Measurements from ENCODE around the gene ROS1.
"Not testable (repeated sequence)": the region's sequence is repeated elsewhere in the genome, so short reads cannot be mapped to it uniquely, and the experiment has no call there.

ROS1 gene

DNA sequence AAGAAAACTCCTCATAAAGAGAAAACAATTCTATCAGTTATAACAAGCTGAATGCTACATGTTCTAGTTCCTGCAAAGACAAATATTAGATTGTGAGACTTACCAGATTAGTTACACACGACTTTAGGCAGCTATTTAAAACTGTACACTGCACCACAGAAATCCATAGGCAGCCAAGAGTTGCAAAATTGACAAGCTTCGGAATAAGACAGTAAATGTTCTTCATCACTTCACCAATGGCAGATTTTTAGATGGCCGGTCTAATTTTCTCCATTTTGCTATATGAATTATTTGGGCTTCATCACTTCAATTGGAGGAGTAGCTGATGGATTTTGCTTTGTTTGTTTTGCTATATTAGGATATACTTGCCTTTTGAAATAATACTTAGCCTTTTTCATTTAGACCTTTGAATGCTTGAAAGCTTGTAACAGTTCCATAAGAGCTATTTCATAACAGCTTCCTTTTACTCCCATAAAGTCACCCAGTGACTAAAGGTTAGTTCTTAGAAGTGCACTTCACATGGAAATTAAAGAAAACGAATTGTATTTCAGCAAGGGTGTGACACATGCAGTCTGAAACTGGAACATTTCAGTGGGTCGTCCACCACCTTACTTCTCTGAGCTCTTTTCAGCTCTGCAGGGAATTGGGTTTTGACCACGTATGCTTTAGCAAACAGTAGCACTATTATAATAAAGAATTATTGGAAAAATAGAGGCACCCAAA, at the start of gene ROS1:
Gene ROS1, minus strand, starts transcription at position 512 of the 723 bp plus-strand sequence. Its CDS starts 286 bp downstream, at position 226.
- no peak for DNase-seq

DNA sequence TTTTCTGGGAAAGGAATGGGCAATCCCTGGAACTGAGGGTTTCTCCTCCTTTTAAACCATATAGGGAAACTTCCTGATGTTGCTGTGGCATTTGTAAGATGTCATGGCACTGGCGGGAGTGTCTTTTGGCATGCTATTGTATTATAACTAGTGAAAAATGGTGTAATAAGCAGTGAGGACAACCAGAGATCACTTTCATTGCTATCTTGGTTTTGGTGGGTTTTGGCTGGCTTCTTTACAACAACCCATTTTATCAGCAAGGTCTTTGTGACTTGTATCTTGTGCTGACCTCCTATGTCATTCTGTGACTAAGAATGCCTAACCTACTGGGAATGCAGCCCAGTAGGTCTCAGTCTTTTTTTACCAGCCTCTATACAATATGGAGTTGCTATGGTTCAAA, 47.7 kb upstream of the ROS1 start:
- DNase-seq = no peak

DNA sequence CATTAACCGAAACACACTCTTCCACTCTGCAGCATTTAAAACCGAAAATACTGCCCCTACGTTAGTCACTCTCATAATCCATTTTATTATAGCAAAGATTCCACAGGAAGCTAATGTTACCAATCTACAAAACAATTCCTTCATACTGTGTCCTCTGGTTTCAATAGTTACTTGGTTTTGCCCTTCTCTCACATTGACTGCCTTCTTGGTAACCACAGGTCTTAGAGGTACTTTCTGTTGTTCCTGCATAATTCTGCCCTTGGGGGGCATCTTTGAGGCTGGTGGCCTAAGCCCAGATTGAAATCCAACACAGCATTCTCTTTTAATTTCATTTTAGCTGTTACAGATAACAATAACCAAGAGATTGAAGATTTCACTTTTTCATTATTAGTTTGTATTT, 46.9 kb upstream of the ROS1 start:
- no peak for DNase-seq

DNA sequence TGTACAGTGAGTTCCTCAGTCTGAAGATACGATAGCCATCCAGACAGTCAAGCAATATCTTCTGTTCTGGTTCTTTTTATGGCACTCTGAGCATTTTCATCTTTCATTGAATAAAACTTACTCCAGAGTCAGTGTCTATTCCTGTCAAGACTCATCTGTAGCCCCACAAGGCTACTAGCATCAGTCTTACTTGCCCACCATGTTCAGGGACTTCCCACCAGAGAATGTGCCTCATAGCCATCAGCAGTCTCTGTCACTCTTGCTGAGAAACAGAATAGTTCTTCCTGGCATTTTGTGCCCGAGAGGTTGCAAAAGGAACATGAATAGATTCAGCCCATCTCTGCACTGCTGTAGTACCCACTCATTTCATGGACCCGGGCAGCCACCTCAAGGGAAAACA, 44.0 kb upstream of the ROS1 start:
- DNase-seq = no peak

DNA sequence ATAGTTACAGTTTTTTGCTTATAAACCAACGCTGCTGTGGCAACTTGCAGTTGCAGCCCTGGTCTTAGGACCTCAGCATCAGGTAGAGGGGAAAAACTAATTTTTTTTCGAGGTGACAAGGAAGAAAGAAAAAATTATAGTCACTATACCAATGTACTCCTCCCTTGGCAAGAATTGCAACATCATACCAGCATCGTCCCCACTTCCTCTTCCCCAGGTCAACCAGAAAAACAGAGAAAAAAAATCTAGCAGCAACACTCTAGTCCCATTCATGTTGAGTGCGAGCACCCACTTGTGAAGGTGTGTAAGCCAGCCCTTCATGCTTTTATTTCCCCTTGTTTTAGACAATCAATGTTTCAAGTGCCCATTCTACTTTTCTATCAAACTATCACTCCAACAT, 43.6 kb upstream of the ROS1 start:
- DNase-seq = no peak

DNA sequence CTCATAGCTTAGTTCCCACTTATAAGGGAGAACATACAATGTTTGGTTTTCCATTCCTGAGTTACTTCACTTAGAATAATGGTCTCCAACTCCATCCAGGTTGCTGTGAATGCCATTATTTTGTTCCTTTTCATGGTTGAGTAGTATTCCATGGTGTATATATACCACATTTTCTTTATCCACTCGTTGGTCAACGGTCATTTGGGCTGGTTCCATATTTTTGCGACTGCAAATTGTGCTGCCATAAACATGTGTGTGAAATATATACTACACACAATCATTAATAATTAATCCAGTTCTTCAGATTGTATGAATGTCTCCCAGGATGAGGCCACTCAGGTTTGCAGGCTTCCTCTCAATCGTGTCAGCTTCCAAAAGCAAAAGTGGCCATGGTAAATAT, 42.8 kb upstream of the ROS1 start:
- not testable (repeated sequence) for DNase-seq

DNA sequence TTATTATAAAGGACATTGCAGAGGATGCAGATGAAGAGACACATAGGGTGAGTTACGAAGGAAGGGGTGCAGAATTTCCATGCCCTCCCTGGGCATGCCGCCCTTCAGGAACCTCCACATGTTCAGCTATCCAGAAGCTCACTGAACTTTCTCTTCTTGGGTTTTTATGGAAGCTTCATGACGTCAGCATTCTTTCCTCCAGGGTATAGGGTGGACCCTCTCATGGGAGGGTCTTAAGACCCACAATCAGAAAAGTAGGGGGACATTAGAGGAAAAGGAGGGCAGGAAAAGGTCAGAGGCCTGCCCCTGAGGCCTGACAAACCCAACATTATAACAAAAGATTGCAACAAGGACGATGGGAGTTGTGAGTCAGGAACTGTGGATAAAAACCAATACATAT, 42.1 kb upstream of the ROS1 start:
- no peak for DNase-seq

DNA sequence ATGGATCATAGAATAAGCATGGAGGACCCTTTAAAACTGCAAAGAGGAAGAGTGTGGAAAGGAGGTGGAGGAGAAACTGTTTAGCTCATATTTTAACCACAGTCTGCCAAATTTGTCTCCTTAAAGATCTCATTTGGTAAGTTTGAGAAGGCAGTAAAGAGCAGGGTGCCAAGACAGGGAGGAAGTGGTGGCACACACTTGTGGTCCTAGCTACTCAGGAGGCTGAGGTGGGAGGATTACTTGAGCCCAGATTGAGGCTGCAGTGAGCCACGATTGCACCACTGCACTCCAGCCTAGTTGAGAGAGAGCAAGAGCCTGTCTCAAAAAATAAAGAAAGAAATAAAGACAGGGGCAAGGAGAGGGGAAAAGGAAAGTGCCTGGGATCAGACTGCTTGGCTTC, 39.9 kb upstream of the ROS1 start:
- no peak for DNase-seq

DNA sequence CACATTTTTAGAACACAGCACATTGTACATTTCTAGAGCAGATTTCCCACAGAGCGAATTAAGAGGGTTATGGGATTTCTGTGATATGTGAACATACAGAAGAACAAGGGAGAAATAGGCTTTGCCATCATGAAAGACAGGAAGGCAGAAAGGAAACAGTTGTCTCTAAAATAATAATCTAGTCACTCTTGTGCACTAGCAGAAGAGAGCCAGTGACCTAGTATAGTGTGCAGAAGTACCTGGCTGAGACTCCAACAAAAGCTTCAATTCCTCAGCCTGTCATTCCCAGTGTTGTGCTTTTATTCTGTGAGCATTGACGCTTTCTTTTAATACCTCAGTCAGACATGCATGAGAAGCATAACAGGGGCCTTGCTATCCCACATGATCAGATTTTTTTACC, 39.0 kb upstream of the ROS1 start:
- DNase-seq = no peak

DNA sequence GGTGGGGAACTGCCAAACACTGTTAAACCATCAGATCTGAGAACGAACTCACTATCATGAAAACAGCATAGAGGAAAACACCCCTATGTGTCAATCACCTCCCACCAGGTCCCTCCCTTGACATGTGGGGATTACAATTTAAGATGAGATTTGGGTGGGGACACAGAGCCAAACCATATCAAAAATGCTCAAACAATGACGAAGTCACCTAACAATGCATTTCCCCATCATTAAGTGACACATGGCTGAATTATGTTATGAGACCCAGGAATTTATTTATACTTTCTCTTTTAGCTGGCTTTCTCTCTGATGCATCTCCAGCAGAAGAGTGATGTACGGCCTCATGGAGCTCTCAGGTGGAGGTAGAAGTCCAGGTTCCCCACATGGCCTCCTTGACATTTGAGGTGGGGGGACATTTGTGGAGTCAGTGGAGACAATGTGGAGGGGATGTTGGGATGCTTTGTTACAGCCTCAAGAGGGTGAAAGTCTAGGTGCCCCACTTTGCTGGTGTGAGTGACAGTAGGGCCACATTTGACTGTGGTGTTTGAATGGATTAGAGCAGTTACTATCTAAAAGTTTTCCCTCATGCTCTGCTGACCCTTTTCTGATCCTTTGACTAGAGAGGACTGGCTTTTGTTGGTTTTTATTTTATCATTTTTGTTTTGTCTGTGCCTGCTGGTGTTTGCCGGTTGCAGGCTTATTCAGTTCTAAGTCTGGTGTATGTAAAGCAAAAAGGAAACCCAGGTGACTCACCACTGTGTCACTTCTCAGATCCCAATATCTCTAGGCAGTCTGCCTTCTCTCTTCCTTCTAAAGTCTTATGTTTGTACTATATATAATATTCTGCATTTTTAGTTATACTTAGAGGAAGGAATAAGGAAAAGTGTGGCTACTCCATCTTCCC, 38.3 kb upstream of the ROS1 start:
- DNase-seq = no peak

DNA sequence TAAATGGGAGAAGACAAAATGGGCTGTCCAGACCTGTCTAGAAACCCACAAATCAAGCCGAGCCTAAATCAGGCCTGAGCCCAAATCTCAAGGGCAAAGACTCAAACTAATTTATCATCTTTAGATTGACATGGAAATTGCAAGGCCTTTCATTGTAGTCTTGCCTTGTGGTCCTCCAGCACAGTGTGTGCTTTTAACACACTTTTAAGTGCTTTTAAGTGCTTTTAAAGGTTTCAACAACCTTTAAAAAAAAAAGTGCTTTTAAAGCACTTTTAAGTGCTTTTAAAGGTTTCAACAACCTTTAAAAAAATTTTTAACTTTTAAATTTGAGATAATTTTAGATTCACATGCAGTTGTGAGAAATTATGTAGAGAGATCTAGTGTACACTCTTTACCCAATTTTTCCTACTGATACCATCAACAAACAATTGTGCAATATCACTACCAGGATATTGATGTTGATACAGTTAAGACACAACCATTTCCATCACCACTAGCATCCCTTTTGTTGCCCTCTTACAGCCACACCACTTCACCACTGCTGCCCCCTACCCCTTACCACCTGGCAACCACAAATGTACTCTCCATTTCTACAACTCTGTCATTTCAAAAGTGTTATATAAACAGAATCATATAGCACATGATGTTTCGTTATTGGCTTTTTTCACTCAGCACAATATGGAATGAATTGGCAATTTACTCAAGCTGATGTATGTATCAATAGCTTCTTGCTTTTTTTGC, 33.6 kb upstream of the ROS1 start:
- no peak for DNase-seq

DNA sequence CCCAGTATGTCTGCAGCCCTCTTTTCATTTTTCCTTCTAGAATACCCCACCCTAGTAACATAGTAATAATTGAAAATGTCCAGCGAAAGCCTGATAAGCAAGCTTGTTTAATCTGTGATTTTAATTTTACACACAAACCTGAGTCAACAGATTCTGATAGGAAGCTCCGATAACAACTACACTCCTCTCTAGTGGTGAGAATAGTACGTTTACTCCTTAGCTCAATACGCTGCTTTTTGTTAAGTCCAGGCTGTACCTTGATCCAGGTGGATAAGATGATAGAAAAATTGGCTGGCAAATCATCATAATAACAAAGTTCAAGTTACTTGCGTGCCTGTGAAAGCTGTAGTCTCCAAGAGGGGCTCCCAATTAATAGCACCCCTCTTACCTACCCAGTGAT, 31.3 kb upstream of the ROS1 start:
- DNase-seq = no peak

DNA sequence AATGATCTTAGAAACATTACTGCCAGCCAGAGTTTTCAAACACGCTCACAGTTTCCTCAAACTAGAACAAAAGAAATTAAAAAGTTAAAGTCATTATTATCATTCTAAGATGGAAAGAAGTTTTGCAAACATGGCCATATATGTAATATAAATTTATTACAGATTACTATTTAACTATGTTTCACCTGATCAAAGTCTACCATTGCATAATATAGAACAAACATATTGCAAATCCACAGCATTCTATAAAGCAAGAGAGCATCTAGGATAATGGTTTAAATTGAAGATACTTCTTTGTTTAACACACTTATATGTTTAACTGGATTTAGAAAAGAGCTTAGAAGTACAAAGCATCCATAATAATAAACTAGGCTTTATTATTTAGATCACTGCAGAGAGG, 30.5 kb upstream of the ROS1 start:
- no peak for DNase-seq

DNA sequence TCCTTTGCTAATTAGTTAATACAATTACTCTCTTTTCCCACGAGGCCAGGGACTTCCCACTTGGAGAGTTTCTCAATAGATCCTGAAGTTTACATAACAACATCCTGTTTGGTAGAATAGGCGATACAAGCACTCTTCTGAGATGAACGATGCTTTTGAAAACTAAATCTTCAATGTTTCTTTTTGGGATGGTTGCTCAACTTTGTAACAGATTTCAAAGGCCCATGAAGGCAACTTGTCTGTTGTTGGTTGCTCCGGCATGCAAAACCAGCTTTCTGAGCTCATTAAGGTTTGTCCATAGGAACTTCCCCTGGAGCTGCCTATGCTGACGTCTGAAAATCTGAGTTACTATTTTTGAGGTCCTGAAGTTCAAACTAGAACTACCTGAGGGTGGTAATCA, 25.9 kb upstream of the ROS1 start:
- DNase-seq = no peak

DNA sequence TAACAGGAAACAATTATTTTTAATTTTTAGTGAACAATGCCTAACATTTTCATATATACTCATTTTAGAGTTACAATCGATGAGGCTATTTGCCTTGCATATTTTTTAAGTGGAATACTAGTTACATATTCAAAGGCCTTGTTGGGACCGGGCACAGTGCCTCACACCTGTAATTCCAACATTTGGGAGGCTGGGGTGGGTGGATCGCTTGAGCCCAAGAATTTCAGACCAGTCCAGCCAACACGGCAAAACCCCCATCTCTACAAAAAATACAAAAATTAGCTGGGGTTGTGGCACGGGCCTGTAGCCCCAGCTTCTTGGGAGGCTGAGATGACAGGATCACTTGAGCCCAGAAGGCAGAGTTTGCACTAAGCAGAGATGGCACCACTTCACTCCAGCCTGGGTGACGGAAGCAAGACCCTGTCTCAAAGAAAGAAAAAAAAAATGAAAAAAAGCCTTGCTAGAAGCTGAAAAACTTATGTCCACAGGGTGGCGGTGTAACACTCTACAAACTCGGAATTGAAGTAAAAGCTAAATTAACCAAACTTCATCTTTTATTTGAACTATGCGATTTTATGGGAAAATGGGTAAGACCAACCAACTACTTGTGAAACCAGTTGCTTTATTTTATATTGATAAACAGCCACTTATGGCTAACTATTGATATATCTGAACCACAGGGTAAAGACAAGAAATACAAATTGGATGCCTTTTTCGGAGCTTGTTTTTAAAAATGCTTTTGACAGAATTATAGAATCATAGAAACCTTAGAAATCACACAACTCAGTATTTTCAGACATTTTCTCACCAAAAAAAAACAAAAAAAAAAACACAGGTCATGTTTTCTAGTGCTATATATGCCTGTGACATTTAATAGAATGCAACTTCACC, 24.1 kb upstream of the ROS1 start:
- DNase-seq = peak; percentile 5

DNA sequence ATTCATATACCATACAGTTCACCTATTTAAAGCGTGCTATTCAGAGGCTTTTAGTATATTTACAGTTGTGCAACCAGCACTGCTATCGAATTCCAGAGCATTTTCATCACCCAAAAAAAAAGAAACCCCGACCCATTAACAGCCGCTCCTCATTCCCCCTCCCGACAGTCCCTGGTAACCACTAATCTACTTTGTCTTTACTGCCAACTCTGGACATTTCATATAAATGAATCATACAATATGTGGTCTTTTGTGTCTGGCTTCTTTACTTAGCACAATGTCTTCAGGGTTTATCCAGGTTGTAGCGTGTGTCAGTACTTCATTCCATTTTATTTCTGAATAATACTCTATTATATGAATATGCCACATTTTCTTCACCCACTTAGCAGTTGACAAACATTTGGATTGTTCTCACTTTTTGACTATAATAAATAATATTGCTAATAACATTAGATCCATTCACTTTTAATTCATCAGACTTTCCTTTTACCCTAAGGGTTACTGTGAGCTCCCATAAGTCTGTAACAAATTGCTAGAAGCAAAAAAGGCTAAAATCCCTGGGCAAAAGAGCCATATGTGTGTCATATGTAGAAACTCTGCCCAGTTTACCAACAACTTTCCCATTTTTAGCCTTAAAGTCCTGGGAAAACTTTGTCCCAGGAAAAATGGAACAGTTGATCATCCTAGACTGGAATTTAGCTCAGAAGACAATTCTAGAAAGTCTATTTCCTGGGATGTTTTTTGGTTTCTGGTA, 23.2 kb upstream of the ROS1 start:
- DNase-seq = no peak

DNA sequence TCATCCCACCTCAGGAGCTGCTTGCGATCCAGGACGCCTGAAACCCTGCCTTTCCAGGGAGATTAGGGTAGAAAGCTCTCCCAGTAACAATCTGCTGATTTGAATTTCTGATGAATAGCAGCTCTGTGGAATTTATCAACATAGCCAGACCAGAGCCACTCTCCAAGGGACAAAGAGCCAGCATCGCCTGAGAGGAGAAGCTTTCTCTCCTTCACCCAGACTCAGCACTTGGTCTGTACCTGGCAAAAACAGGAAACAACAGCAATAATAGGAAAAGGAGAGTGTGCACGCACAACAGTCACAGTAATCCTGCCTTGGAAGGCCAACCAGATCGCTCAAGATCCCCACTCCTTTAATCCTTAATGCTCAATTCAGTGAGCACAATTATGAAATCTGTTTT, 22.3 kb upstream of the ROS1 start:
- no peak for DNase-seq

DNA sequence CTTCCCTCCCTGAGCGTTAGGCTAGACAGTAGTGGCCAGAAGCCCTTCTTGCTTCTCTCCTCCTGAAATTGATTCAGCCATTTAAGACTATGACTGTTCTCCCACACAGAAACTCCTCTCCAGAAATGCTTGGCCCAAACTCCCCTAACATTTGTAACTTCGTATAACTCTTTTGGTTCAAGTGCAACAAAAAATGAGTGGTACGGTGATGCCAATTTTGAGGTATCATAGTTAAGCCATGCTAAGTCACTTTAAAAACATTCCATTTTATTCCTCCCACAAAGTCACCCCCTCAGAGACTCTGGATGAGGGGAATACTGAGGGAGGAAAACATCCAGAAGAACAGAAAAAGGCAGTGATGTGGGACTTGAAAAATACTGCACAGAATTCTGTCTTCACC, 21.1 kb upstream of the ROS1 start:
- DNase-seq = no peak

DNA sequence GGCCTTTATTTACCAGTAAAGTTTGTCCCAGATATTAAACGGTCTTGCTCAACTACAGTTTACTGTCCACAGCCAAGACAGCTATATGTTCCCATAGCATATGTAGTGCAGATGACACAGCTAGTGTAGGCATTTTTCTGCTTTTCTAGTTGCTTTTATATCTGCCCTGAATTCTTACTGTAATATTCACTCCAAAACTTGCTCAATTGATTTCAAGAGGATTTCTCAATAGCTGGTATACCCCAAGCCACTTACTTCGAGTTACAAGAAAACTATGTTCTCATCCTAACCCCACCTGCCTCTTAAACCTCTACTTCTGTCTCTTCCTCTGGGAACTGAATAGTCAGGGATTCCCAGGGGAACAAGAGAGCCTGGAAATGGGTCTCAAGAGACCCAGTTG, 18.9 kb upstream of the ROS1 start:
- DNase-seq = no peak

DNA sequence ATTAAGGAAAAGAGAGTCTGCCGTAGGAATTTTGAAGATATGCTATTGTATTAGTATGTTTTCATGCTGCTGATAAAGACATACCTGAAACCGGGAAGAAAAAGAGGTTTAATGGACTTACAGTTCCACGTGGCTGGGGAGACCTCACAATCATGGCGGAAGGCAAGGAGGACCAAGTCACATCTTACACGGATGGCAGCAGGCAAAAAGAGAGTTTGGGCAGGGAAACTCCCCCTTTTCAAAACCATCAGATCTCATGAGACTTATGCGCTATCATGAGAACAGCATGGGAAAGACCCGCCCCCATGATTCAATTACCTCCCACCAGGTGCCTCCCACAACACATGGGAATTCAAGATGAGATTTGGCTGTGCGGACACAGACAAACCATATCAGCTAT, 16.6 kb upstream of the ROS1 start:
- DNase-seq = not testable (repeated sequence)

DNA sequence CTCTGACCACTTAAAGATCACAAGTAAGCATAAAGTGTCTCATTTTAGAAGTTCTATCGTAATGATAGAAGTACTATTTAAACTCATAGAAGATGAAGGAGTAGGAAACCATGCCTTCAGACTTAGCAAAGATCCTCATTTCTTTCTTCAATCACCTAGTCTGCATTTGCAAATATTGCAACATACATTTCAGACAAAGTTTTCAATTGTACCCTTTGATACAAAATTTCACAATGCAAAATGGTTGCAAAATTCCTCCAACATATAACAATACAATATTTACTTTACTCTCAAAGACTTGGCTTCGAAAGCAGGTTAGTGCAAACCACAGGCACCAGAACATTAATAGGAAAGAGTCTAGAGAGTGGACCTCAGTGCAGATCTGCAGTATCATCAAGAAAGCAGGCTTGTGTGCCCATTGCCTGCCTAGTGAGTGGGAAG, 16.1 kb upstream of the ROS1 start:
- no peak for DNase-seq

All from CD4-positive, alpha-beta T cell treated with Interferon gamma for 1 hour (primary cell).